Activated CD8-positive, alpha-beta T cell treated with anti-CD3 and anti-CD28 coated beads, Interleukin-2, amount 10 ng/mL, durations not matched to agents 7 days and 5 days (primary cell): Measurements from ENCODE around the gene MOSPD2. TPM values are rescaled to one million over a fixed set of nuclear protein-coding genes. Genes with fewer than 3 reads are reported as not detected.

Experiments used
- ATAC-seq: fragments of 150-1000 bp; cut with Tn5 transposase; one replicate; pipeline ENCODE4 v1.10.0; 2021; ENCODE audit warnings: moderate library complexity
- CTCF ChIA-PET: fragments of 350-600 bp; sonication (Branson Sonifier 250); formaldehyde crosslinking; loops from one replicate; lab custom pipeline; 2021; ENCODE audit warnings: antibody characterized with exemption; lab: Charles Lee
- POLR2A ChIA-PET: fragments of 350-600 bp; sonication (Branson Sonifier 250); formaldehyde crosslinking; loops from one replicate; lab custom pipeline; 2021; ENCODE audit warnings: antibody characterized with exemption; lab: Charles Lee
- DNase-seq: peaks from one replicate; pipeline ENCODE4 v3.0.0-alpha.2; 2020
- H3K27ac Mint-ChIP-seq: one replicate; pipeline ENCODE4 v1.8.0; 2021; ENCODE audit warnings: mild to moderate bottlenecking, mixed read lengths
- H3K27me3 Mint-ChIP-seq: one replicate; pipeline ENCODE4 v1.8.0; 2021; ENCODE audit warnings: low read depth, mixed read lengths
- H3K36me3 Mint-ChIP-seq: one replicate; pipeline ENCODE4 v1.8.0; 2021; ENCODE audit warnings: low read depth, mixed read lengths
- H3K4me1 Mint-ChIP-seq: one replicate; pipeline ENCODE4 v1.8.0; 2021; ENCODE audit warnings: low read depth, mixed read lengths
- H3K4me3 Mint-ChIP-seq: one replicate; pipeline ENCODE4 v1.8.0; 2021; ENCODE audit warnings: mild to moderate bottlenecking, mixed read lengths
- H3K9me3 Mint-ChIP-seq: one replicate; pipeline ENCODE4 v1.8.0; 2022; ENCODE audit warnings: mixed read lengths; ENCODE audit not compliant: insufficient read depth
- total RNA-seq, 2 experiments: library from RNA; stranded (reverse); gene quantifications; one replicate each; pipeline ENCODE4 v1.2.3, GENCODE V29; 2021

Gene MOSPD2
- total RNA-seq, 2 experiments from 2014 or later = 9.0 to 10.5 TPM

- H3K27me3 Mint-ChIP-seq = no peaks in the 10 kb centered on the region
- DNase-seq = no peak
- CTCF ChIA-PET = no interaction called here
- ATAC-seq = no peak
- no peaks in the 10 kb centered on the region for H3K36me3 Mint-ChIP-seq
- H3K4me3 Mint-ChIP-seq = no peak overlapping the region
- no peak overlapping the region for H3K27ac Mint-ChIP-seq
- no peaks in the 10 kb centered on the region for H3K4me1 Mint-ChIP-seq
- no peaks in the 10 kb centered on the region for H3K9me3 Mint-ChIP-seq
- POLR2A ChIA-PET = no interaction called here
These were observed 69.1 kb downstream of the MOSPD2 start for GRCh38 chrX:14942341-14942740.

- ATAC-seq (no peak), DNase-seq (no peak)
- Mint-ChIP-seq H3K27me3 (no peaks in the 10 kb centered on the region), H3K4me3 (no peak overlapping the region), H3K4me1 (no peaks in the 10 kb centered on the region), H3K27ac (no peak overlapping the region), H3K9me3 (no peaks in the 10 kb centered on the region), H3K36me3 (no peaks in the 10 kb centered on the region)
- ChIA-PET CTCF (no interaction called here), POLR2A (no interaction called here)
These were observed 70.7 kb downstream of the MOSPD2 start for GRCh38 chrX:14943962-14944361.

- CTCF ChIA-PET = no interaction called here
- Mint-ChIP-seq H3K36me3 (no peaks in the 10 kb centered on the region), H3K4me3 (no peak overlapping the region), H3K9me3 (no peaks in the 10 kb centered on the region), H3K27ac (no peak overlapping the region), H3K27me3 (no peaks in the 10 kb centered on the region), H3K4me1 (no peaks in the 10 kb centered on the region)
- ATAC-seq (no peak), DNase-seq (no peak)
- POLR2A ChIA-PET = no interaction called here
These were observed 73.5 kb downstream of the MOSPD2 start for GRCh38 chrX:14946606-14947155.

GRCh38 chrX:14948691-14949090 lies 75.5 kb downstream of the MOSPD2 start:
- Mint-ChIP-seq H3K9me3 (no peaks in the 10 kb centered on the region), H3K4me1 (no peaks in the 10 kb centered on the region), H3K36me3 (no peaks in the 10 kb centered on the region), H3K4me3 (no peak overlapping the region), H3K27ac (no peak overlapping the region), H3K27me3 (no peaks in the 10 kb centered on the region)
- ChIA-PET POLR2A (no interaction called here), CTCF (no interaction called here)
- DNase-seq (no peak), ATAC-seq (no peak)

DNA sequence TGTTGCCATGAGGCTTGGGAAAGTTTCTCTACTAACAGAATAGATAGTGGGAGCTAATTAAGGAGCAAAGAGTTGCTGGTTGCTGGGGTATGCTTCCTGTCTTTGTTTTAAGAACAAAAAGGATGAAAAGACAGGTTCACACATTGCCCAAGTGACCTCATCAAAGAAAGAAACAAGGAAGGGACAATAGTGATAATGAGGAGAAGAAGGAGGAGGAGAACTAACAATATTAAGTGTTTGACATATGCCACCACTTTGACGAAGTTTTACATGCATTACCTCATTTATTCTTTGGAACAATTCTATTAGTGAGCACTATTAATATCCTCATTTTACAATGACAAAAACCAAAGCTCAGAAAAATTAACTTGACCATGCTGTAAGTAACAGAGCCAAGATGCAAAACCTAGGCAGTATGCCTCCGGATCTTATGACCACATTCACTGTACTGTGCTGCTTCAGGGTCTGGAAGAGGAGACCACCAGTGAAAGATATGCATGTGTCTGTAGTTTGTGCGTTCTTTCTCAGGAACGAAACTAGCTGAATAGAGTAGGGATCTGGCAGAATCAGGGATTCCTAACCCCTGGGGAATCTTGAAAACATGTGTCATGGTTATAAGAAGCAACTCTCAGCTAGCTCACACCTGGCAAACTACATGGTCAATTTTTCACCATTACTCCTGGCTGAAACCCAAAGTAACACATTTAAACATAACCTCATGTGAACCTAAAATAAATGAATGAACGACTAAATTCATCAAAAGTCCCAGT lies 83.8 kb downstream of the MOSPD2 start:
- peaks cover 2% of the 10 kb centered on the region for H3K36me3 Mint-ChIP-seq
- POLR2A ChIA-PET = no interaction called here
- CTCF ChIA-PET = no interaction called here
- ATAC-seq (no peak), DNase-seq (no peak)
- H3K4me1 Mint-ChIP-seq = no peaks in the 10 kb centered on the region
- no peak overlapping the region for H3K4me3 Mint-ChIP-seq
- H3K27me3 Mint-ChIP-seq = no peaks in the 10 kb centered on the region
- H3K9me3 Mint-ChIP-seq = no peaks in the 10 kb centered on the region
- H3K27ac Mint-ChIP-seq = no peak overlapping the region

DNA sequence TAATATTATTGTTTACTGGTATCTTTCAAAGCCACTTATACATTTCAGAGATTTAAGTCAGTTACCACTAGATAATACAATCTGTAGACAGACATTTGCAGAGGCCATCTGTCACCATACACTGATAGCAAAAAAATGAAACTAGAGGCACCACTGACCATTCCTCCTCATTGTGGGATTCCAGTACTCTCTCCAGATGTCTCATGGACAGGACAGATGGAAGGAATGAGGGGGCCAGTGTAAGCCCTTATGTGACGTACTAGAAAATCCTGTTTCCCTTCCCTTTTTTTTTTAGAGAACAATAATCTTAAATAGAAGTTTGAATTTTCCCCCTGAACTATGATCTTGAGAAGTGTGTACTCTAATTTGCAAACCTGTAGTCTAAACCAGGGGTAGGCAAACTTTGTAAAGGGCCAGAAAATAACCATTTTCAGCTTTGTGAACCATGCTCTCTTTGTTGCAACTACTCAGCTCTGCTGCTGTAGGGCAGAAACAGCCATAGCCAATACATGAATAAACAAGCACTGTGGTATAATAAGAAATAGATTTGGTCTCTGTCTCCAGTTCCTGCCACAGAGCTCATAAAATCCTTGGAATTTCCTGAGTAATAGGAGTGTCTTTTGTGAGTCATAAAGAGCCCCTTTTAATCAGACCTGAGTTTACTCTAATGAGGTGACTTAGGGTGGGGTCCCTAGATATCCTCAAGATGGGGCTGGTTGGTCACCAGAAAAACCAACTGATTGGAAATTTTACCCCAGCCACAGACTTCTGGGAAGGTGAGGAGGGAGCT lies 90.4 kb downstream of the MOSPD2 start:
- no peaks in the 10 kb centered on the region for H3K36me3 Mint-ChIP-seq
- ATAC-seq = no peak
- H3K4me3 Mint-ChIP-seq = no peak overlapping the region
- H3K9me3 Mint-ChIP-seq = no peaks in the 10 kb centered on the region
- ChIA-PET POLR2A (interaction anchor here (0.7 kb wide), 1 partner anchor 12 kb away, joined by 3 read pairs; no protein-coding TSS in a partner anchor), CTCF (no interaction called here)
- H3K27ac Mint-ChIP-seq = no peak overlapping the region
- no peak for DNase-seq
- no peaks in the 10 kb centered on the region for H3K27me3 Mint-ChIP-seq
- no peaks in the 10 kb centered on the region for H3K4me1 Mint-ChIP-seq

DNA sequence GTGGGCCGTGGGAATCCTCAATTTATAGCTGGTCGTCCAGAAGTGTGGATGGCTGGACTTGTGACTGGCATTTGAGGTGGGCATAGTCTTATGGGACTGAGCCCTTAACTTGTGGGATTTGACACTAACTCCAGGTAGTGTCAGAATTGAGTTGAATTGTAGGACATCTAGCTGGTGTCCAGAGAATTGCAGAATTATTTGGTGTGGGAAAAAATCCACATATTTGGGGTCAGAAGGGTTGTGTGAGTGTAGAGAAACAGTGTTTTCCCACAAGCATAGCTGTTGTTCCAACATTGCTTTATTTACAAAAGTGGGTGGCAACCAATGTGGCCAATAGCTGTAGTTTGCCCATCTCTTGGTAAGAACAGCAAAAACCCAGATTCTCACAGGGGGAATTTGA lies 91.3 kb downstream of the MOSPD2 start:
- CTCF ChIA-PET = no interaction called here
- POLR2A ChIA-PET = no interaction called here
- ATAC-seq (no peak), DNase-seq (no peak)
- Mint-ChIP-seq H3K27me3 (no peaks in the 10 kb centered on the region), H3K4me1 (no peaks in the 10 kb centered on the region), H3K27ac (no peak overlapping the region), H3K4me3 (no peak overlapping the region), H3K36me3 (no peaks in the 10 kb centered on the region), H3K9me3 (no peaks in the 10 kb centered on the region)

Other genes with a start within 250 kb of the MOSPD2 start
- 10 to 100 TPM; 12.8 to 14.6 TPM for gene FANCB, start 352 bp upstream of the MOSPD2 start, total RNA-seq